NCI-H128 (cell line): ENCODE measurements around the gene SNAPC2.
A peak's percentile ranks its signal among the peaks of the same experiment; 100 is the strongest.
"Not testable (repeated sequence)": the region's sequence is repeated elsewhere in the genome, so short reads cannot be mapped to it uniquely, and the experiment has no call there.

Source experiments
- DNase-seq: peaks from one replicate; lab custom pipeline; 2025; ENCODE audit not compliant: unreplicated experiment; lab: John Stamatoyannopoulos, UW

The SNAPC2 gene

DNA sequence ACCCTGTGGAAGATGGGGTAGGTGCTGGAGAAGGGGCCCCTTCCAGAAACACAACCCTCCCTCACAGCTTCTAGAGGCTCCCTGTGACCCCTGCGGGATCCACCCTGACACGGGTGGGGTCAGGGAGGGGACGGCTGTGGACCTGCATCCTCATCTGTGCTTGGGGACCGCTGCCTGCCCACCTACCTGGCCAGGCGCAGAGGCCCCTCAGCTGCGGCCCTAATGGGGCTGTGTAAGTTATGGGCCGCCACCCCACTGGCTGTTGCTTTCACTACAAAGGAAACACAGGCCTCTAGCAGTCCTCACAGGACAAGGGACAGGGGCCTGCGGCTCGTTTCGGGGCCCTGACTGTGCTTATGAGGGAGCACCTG lies 12.8 kb downstream of the SNAPC2 start:
- no peak for DNase-seq

DNA sequence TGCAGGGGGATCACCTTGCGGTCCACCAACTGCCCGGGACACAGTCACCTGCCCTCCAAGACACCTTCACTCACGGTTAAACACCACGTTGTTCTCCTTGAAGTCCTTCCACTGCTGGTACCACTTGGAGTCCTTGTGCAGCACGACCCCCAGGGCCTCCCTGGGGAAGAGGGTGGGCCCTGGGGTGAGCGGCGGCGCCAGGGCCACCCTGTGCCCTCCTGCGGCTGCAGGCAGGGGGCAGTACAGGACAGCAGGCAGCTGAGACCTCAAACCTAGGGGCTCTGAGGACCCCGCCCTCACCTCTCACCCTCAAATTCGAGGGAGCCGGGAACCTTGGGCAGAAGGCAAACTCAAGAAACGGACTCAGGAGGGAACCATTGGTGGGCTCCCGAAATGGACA lies 13.3 kb downstream of the SNAPC2 start:
- DNase-seq = no peak

DNA sequence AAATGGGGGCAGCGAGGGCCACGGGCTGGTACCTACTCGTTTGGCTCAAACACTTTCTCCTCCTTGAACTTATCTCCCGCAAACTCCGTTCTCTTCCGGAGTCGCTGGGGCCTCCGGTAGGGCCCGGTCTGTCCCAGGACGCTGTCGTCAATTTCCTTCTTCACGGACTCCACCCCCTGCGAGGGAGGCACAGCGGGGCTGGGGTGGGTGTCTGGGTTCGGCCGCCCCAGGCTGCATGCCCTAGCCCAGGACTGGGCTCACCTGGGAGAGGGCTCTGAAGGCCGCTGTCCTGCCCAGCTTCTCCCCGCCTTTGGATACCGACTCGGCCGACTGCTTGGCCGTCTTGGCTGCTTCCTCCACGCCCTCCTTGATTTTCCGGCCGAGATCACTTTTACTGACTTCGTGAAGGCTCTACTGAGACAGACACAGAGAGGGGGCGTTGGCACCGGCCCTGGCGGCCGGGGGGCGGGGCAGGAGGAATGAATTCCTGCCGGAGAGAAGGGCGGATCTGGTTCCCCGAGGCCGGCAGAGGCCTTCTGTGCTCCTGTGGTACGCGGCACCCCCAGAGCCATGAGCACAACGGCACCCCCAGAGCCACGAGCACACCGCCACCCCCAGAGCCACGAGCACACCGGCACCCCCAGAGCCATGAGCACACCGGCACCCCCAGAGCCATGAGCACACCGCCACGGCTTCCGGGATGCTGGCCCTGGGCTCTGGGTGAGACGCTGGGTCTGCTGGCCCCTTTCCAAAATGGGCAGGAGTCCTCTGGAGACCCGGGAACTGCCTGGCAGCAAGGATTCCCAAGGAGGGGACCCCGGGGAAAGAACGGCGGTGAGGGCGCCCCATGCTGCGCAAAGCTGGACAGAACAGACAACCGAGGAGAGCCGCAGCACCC lies 13.9 kb downstream of the SNAPC2 start:
- no peak for DNase-seq

DNA sequence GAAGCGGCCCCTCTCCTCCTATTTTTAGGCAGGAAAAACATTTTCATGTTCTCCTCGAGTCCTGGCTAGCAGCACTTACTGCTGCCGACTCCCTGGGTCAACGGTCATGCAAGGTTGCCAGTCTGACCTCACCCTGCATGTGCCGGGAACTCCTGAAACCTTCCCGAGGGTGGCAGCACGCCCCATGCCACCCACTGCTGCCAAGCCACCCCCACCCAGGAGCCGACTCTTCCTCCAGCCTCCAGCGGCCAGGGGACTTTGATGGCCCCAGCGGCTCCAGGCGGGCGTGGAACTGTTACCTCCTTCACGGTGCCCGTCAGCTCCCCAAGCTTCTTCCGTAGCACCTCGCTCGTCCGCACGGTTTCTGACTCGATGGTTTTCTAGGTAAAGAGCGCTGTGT lies 14.6 kb downstream of the SNAPC2 start:
- DNase-seq = no peak

DNA sequence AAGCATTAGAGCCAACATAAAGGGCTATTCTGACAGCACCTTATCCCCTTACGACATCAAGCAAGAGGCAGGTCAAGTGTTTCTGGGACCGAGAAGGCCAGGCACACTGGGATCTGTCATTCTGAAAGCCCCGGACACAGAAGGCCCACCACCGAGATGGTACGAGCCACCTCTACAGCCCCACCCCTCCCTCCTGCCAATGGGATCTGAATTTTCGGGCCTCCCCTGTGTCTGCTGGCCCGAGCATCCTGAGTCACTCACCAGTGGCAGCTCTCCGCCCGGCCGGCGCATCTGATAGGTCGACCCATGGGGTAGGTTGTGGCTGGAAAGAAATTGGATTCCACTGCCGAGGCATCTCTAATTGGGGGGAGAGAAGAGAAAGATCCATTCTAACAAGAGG lies 20.7 kb downstream of the SNAPC2 start:
- DNase-seq = no peak

DNA sequence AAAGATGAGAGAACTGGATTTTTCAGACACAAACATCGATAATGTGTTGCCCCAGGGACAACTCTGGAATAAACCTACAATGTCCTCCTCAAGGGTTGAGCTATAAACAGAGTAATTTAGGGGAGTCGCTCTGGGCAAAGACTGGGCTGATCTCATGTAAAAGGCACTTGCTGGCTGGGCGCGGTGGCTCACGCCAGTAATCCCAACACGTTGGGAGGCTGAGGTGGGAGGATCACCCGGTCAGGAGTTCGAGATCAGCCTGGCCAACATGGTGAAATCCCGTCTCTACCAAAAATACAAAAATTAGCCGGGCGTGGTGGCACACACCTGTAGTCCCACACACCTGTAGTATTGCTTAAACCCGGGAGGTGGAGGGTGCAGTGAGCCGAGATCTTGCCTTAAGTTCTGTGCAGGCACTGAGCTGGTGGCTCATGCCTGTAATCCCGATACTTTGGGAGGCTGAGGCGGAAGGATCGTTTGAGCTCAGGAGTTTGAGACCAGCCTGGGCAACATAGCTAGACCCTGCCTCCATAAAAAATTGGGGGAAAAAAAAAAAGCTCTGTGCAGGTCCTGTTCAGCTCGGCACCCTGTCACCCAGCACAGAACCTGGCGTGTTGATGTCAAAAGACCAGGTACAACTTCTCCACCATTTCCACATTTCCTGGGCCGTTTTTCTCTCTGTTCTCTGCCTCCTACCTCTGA lies 21.9 kb downstream of the SNAPC2 start:
- no peak for DNase-seq

DNA sequence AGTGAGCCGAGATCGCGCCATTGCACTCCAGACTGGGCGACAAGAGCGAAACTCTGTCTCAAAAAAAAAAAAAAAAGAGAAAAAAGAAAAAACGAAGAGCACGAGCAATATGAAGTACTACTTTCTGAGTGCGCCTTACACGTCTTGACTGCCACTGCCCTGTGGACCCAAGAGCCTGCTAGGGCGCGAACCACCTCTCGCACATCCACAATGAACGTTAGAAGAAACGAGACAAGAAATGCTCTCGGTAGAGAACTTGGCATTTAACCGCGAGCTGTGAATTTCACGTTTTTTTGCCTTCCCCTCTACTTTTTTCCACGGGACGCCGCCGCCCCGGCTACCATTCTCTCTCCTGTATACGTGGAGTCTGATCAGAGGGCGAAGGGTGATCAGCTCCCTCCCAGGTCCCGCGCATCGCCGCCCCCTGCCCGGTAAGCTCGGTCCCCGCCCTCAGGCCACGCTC lies 22.9 kb downstream of the SNAPC2 start:
- no peak for DNase-seq

DNA sequence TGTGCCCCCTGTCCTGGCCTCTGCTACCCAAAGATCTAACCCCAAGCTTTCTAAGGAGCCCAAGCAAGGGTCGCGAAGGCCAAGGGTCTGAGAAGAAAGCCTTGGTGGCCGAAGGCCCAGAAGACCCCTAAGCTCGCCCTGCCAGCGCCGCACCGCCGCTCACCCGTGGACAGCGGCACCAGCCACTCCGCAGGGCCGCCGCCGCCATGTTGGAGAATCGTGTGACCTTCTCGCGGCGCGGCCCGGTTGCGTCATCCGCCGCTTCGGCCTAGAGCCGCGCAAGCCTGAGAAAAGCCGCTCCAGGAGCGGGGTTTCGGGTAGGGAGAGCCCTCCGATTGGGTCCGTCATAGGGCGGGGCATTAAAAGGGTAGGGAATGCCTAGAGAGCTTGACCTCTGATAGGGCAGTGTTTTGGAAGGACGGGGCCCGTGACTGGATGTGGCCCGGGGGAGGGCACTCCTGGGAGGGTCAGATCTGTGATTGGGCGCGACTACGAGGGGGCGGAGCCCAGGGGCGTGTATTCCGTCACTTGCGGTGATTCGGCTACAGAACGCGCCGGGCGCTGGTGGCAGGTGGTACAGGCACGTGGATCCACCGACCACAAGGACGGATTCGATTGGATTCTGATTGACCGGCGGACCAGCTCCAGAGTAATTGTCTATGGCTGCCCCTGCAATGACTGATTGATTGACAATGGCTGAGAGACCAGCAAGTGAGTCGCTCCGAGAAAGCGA lies 23.5 kb downstream of the SNAPC2 start, which contains the start of gene TIMM44:
TIMM44 (minus strand) TSS at position 223 of the 733 bp plus-strand sequence; CDS start at position 208, 15 bp downstream.
- DNase-seq = peak; percentile 99

DNA sequence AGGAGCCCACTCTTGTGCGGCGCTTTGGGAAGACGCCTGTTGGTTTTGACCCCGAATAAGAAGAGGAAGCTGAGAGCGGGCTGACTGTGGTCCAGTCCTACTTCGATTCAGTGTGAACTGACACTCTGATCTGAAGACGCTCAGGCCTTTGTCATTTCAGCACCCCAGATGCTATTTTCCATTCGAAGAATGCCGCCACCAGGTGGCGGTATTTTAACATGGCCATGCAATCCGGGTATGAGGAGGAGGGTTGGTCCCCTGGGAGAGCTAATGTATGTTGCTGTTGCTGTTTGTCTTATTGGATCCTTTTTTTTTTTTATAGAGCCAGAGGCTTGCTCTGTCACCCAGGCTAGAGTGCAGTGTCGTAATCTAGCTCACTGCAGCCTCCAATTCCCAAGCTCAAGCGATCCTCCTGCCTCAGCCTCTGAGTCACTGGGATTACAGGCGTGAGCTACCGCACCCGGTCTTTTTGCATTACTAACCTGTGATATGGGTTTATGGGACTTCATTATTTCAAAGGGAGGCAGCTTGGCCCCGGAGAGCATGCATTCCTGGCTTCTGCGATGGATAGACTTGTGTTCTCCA lies 24.1 kb downstream of the SNAPC2 start:
- peak; percentile 89 for DNase-seq

DNA sequence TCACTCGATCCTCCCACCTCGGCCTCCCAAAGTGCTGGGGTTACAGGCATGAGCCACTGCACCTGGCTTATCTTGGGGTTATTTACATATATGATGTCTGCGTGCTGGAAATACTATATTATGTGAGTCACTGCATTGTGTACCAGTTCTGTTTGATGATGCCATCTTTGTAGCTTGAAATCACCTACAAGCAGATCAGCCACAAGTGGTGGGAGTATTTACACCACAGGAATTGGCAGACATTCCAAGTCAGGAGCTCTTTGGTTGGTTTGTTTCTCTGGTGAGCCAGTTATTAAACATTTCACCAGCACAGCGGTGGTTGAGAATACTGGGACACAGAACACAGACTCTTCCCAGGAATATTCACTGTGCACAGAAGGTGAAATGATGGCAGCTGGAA lies 27.8 kb downstream of the SNAPC2 start:
- DNase-seq = no peak

DNA sequence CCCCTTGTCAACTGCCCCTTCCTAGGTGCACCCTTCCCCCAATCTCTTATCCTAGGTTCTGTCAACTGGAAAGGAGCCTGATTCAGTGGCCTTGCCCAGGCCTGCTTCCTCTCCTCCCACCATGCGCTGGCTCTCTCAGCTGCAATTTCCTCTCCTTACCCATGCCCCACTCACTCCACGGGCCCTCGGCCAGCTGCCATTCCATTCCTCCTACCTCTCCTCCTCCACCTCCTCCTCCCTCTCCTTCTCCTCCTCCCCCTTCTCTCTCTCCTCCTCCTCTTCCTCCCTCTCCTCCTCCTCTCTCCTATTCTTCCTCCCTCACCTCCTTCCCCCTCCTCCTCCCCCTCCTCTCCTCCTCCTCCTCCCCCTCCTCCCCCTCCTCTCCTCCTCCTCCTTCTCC lies 32.9 kb downstream of the SNAPC2 start:
- no peak for DNase-seq

DNA sequence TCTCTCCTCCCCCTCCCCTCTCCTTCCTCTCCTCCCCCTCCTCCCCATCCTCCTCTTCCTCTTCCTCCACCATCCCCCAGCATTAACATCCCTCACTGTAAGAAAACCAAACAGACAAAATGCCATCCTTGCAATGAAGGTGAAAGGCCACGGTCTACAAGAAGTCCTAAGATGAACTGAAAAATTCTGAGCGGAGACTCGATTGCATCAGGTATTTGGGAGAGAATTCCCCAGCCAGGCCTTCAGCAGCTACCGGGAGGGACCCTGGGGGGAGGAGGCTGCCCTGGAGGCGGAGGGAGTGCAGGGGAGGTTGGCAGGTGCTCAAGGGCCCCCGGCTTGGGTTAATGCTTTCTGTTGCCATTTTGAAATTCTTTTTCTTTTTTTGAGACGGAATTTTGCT lies 33.4 kb downstream of the SNAPC2 start:
- no peak for DNase-seq

DNA sequence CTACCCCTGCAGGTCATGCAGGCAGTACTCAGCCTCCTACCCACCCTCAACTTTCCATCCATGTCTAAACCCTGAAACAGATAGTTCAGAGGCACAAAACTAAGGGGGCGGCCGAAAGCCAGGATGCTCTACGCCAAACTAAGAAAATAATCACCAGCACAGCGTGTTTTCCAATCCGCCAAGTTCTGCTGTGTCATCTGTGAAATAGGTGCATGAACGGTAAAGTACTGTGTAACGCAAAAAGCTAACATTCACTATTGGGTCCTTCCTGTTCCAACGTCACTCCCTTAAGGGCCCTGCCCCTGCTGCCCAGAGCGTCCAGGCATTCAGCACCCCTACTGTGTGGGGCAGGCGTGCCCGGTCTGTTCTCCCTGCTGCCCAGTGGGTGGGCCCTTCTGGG lies 35.6 kb downstream of the SNAPC2 start:
- DNase-seq = no peak

DNA sequence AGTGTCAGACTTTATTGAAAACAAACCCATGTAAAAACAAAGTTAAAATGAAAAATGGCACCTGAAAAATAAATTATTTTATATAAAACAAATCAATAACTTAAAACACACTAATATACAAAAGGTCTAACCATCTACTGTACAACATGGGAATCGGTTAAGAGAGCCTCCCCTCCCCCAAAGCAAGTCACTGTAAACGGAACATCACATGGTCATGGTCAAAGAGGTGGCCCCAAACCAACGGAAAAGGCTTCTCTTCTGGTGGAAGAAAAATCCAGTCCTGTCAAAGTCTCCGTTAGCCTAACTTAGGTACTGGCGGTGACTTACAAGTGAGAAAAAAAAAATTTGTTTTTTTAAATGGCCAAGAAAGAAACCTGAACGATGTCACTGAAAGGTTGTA lies 39.1 kb downstream of the SNAPC2 start:
- no peak for DNase-seq

DNA sequence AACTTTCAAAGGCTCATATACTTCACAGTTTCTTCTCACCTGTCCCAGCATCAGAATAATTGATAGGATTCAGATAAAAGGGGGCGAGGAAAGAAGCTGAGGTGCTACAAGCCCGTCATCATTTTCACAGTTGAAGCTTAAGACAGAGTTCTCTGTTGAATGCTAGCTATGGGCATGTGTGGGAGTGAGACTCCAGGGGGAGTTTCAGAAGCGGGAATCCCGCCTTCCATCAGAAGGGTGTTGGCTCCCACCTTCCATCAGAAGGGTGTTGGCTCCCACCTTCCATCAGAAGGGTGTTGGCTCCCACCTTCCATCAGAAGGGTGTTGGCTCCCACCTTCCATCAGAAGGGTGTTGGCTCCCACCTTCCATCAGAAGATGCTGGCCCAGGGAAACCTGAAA lies 40.9 kb downstream of the SNAPC2 start:
- DNase-seq = not testable (repeated sequence)

DNA sequence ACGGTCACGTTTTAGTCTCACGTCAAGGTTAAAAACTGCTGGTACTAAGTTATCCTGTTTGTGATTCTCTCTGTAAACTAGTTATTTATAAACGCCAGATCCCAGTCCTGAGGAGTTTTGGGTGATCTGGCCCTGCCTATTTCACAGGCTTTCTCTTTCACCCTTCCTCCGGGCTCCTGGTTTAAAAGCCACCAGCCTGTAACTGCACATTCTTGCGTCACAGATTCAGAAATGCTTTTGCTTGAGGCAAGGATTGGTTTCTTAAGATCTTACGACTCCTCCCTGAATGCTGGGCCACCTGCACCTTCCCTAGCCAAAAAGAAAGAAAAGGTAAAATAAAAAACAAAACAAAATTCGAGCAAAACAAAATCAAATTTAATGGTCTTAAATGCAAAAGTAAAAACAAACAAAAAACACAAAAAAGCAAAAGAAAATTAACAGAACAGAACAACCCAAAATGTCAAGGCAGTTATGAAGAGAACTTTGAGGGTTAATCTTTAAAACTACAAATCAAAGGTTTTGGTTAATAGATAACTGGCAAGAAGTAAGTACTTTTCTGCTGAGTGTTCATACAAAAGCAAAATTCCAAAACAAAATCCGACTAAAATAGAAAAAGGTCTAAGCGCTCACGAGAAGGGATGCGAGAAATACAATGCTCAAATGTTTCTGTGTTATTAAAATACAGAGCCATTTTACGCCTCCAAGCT lies 41.9 kb downstream of the SNAPC2 start:
- DNase-seq = no peak

DNA sequence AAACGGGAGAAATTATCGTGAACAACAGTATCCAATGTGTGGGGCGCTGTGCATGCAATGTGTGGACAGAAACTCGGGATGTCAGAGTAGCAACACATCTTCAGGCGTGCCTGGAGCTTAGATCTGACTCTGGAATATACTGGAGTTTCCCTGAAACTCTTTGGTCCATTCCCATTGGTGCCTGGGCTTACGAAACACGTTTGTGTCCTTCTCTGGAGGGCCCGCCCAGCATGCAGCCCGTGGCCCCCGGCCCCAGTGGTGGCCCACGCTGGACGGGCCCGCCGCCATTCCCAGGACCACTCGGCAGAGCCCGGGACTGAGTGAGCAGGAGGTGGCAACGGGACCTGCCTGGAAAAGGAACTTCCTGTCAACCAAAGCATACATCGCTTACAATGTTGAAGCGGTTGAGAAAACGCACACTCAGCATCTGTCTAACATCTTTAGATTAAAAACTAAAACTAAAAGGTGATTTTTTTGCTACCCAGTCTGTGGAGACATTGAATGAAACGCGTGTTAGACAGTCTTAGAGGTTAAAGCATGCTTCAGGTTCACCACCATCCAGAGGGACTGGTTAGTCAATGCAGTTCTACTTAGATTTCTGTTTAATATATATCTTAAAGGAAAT lies 42.6 kb downstream of the SNAPC2 start:
- no peak for DNase-seq

DNA sequence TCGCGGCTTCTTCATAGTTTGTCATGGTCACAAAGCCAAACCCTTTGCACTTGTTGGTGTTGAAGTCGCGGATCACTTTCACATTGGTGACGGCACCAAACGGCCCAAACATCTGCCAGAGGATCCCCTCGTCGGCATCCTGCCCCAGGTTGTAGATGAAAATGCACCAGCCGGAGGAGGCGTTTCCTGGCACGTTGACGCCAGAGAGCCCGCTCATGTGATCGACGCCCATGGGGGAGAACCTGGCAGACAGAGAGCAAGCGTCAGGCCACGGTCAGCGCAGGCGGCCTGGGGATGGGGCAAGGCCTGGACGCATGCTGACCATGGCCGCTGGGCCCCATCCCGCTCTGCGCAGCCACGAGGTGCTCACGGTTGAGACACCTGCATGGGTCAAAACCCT lies 43.4 kb downstream of the SNAPC2 start:
- DNase-seq = no peak

DNA sequence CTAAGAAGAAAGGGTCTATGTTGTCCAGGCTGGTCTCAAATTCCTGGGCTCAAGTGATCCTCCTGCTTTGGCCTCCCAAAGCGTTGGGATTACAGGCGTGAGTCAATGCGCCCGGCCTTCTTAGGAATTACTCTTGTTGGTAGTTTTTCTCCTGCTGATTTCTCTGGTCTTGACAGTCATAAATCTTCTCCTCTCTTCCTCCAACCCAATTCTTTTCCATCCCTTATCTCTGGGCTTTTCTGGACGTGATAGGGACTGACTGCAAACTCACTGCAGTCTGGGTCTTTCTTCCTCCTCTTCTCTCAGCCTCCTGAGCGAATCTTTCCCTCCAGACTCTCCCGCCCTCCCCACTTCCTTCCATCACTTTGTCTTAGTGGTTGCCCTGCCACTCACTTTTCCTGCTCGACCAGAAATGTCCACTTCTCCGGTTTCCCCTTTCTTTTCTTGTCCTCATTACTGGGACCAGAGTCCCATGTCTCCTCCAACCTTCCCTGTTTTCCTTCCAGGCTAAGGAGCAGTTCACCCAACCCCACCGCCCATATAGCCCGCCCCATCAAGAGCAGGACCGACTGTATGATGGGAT lies 45.2 kb downstream of the SNAPC2 start:
- DNase-seq = no peak
